ENCODE data around the gene KCNQ4.

KCNQ4 gene

GRCh38 chr1:40823983-40824382 is 40.4 kb downstream of the KCNQ4 start:
- no peak for DNase-seq

DNA sequence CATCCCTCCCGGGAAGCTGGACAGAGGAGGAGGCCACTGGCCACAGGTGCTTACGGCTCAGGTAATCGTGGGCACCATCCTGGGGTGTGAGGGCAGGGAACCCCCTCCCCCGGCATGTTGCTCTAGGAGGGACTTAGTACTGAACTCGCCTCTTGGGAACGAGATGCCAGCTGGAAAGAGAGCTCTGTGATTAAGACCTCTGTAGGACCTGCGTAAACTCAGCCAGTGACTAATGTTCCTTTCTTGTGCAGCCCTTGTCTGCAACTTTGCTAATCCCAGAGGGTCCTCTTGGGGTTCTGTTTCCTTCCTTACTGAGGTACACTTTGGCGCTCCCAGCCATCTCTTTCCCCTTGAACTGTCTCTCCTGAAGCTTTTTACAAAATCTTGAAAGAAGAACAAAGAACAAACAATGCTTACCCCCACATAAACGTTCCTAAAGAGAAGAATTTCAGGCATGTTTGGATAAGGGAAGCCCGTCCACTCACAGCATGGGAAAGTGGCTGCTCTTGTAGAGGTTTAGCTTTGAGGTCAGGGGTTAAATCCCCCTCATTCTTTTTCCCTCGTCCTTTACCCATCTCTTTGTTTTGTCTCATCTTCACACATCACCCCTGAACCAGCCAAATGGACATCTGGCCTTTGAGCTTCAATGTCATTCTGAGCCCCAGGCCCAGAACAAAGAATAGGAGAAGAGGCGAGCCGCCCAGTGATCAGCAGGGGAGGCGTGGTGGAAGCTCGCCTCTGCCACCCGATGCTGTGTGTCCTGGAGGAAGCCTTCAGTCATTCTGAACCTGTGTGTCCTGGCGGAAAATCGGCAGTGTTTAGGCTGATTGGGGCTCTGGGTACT is 41.2 kb downstream of the KCNQ4 start:
- DNase-seq = no peak

GRCh38 chr1:40825435-40825788 is 41.8 kb downstream of the KCNQ4 start:
- DNase-seq = no peak

- no peak for DNase-seq
Observed at GRCh38 chr1:40825996-40826395, 42.4 kb downstream of the KCNQ4 start.

DNA sequence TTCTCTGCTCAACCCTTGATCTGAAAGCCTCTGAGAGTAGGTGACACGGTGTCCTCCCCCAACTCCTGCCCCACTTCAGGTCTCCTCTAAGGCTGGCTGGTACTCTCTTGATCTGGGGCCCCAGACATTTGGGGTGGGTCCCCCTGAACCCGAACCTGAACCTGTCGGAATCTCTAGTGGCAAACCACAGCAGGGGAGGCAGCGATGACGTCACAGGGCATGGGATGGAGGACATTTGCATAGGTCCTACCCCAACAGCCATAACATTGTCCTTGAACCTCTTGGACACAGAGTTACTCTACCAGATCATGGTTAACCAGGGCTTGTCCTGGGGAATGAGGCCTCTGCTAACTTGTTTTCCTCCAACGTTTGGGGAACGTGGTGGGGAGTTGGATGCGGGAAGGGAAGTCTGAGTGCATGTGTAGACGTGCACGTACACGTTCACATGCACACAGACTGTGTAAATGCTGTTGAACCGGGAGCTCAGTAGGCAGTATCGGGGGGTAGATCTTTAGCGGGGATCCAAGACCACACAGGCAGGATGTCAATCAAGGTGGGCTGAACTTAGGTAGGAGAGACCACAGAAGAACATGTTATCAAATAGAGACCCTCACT is 46.2 kb downstream of the KCNQ4 start:
- no peak for DNase-seq

DNA sequence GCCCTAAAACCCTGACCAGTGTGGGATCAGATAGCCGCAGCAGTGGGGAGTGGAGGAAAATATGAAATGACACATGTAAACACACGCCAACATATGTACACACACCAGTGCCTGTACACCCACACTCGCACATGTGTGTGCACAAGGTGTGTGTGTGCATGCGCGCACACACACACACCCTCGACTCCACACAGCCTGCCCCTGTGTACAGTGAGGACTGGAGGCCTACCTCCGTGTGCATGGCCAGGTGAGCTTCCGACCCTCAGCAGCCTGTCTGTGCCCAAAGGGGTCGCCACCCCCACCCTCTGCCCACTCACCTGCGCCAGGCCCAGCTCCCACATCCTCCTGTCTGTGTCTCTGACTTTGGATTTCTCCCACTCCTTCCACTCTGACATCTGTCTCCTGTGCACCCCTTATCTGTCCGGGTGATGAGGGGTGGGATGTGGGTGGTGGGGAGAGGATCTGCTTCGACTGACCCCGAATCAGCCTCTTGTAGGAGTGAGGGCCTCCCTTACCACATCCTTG is 46.9 kb downstream of the KCNQ4 start:
- DNase-seq = no peak

GRCh38 chr1:40831001-40831732 is 47.6 kb downstream of the KCNQ4 start:
- DNase-seq = no peak

DNA sequence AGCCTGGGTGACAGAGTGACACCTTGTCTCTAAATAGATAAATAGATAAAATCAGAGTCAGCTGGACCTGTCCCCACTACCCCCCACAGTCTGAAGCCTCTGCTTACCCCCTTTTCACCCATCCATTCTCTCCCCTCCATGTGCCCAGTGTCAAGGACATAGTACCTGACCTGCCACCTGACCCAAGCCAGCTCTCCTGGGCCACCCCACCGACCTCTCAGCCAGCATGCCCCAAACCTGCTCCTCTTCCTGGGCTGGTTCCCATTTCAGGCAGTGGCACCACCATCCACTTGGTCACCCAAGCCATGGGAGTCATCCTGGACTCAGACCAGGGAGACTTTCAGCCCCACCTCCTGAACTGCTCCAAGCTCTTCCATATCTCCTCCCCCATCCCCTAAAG is 50.4 kb downstream of the KCNQ4 start:
- DNase-seq = no peak

DNA sequence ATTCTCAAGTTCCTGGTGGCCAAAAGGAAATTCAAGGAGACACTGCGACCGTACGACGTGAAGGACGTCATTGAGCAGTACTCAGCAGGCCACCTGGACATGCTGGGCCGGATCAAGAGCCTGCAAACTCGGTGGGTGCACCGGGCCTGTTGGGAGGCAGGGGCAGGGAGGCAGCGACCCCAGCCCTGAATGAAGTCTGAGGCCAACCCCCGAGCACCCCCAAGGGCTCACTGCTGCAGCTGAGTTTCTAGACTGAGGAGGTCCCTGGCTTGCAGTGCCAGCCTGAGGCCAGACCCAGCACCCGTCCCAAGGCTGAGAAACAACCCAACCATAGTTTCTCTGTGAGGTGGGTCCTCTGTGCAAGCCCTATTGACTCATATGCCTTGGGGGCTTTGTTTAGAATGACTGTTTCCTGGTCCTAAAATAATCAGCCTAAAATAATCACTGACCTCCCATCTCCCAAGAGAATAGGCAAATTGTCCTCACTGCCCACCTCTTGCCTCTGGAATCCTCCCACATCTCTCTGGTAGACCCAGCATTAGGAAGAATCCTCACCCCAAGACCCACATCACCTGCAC is 51.5 kb downstream of the KCNQ4 start:
- DNase-seq = no peak

DNA sequence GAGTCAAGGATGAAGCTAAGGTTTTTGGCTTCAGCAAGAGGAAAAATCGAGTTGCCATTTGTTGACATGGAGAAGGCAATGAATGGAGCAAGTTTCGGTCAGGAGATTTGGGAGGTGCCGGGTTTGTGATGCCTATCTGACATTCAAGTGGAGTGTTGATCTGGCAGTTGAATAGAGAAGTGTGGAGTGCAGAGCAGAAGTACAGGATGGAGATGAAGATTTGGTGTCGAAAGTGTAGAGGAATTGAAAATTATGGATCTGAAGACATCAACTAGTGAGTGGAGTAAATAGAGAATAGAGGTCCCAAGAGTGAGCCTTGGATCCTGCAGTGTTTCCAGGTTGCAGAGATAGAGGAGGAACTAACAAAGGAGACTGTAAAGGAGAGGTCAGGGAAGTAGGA is 52.7 kb downstream of the KCNQ4 start:
- DNase-seq = no peak

DNA sequence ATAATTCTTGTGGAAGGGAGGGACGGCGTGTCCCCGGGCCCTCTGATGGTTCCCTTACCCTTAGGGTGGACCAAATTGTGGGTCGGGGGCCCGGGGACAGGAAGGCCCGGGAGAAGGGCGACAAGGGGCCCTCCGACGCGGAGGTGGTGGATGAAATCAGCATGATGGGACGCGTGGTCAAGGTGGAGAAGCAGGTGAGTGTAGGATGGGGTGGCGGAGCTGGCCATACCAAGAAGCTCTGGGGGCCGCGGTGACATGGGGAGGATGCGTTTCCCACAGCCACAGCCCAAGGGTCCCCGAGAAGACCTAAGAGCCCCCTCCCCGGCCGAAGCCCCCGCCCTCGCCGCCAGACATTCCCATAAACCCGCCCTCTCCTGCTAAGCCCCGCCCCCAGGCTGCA is 54.0 kb downstream of the KCNQ4 start:
- DNase-seq = no peak

DNA sequence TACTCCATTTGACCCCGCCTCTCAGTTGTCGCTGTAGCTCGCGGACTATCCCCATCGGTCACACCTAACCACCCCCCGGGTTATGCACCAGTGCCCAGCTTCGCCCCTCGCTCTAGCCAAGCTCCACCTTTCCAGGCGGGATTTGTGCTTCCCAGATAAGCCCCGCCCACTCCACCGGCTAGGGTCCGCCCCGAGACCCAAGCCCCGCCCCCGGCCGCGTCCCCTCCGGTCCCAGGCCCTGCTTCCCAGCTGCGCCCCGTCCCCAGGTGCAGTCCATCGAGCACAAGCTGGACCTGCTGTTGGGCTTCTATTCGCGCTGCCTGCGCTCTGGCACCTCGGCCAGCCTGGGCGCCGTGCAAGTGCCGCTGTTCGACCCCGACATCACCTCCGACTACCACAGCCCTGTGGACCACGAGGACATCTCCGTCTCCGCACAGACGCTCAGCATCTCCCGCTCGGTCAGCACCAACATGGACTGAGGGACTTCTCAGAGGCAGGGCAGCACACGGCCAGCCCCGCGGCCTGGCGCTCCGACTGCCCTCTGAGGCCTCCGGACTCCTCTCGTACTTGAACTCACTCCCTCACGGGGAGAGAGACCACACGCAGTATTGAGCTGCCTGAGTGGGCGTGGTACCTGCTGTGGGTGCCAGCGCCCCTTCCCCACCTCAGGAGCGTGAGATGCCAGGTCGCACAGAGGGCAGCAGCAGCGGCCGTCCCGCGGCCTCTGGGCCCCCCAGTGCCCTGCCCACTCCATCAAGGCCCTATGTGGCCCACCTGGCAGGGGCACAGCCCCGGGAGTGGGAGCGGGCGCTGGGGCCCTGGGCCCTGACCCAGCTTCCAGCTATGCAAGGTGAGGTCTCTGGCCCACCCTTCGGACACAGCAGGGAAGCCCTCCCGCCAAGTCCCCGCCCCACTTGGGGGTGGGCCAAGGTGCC is 54.7 kb downstream of the KCNQ4 start:
- DNase-seq = no peak

- no peak for DNase-seq
Observed at GRCh38 chr1:40838980-40839942, 55.7 kb downstream of the KCNQ4 start.

DNA sequence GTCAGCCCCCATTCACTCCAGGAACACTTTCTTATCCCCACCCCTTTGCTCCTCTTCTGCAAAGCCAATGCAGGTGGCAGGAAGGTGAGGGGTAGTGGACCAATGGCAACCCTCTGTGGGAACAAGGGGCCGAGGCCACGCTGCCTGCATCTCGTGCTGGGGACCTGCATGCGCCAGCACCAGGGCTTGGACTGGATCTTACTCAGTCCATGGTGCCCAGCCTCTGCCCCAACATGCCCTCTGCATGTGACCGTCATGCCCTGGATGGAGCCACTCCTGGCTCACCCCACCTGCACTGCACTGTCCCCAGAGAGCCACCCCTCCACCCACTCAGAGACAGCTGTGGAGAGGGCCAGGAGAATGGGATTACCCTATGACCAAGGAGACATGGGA is 56.4 kb downstream of the KCNQ4 start:
- DNase-seq = no peak

DNA sequence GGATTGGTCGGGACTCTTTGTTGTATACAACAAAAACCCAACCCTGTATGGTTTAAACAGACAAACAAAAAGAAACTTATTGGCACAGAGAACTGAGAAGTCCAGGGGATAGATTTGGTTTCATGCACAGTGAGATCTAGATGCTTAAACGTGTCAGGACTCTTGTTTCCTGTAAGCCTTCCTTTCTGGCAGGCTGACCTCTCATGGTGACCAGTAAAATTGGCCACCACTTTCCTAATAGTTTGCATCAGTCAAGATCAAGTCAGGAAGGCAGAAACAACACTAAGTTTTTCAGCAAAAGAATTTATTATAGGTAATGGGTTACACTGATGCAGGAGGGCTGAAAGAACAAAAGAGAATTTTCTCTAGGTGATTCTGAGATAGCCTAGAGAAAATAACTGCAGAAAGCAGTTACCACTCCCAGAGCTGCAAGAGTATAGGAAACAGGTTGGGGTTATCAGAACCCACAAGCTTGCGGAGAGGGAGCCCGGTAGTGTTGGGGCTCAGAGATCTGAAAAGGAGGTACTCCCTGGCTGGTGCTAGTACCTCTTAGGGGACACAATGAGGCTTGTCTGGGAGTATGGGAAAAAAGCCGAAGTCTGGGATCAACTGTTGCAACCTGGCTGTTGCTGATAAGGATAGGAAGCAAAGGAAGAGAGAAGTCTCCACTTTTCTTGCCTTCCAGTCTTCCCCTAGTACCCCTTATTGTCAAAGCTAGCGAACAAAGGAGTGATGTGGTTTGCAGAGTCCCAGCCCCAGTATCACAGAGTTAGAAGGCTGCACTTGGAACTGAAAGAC is 57.1 kb downstream of the KCNQ4 start:
- no peak for DNase-seq

- no peak for DNase-seq
Observed at GRCh38 chr1:40841602-40842001, 58.0 kb downstream of the KCNQ4 start.

GRCh38 chr1:40842207-40842606 is 58.6 kb downstream of the KCNQ4 start:
- DNase-seq = no peak

DNA sequence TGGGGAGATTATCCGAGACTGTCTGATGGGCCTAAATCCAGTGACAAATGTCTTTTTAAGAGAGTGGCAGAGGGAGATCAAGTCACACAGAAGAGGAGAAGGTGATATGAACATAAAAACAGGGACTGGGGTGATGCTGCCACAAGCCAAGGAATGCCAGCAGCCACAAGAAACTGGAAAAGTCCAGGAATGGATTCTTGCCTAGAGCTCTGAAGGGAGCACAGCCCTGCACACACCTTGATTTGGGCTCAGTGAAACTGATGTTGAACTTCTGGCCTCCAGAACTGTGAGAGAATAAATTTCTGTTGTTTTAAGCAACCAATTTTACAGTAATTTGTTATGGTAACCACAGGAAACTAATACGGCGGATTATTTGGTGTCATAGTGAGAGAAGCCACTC is 59.1 kb downstream of the KCNQ4 start:
- DNase-seq = no peak

- peak; percentile 88 for DNase-seq
Observed at GRCh38 chr1:40844079-40844478, 60.5 kb downstream of the KCNQ4 start.

Data from NCI-H1436 (cell line).